Midbrain (tissue), 1 donor: ENCODE data around the gene NOPCHAP1.

Source experiments
- DNase-seq: peaks from one replicate; lab custom pipeline; 2025; lab: John Stamatoyannopoulos, UW

The NOPCHAP1 gene

GRCh38 chr12:105020241-105020962, 34.3 kb downstream of the NOPCHAP1 start:
- DNase-seq, result no peak

GRCh38 chr12:105024928-105025327, 38.8 kb downstream of the NOPCHAP1 start:
- no peak for DNase-seq

DNA sequence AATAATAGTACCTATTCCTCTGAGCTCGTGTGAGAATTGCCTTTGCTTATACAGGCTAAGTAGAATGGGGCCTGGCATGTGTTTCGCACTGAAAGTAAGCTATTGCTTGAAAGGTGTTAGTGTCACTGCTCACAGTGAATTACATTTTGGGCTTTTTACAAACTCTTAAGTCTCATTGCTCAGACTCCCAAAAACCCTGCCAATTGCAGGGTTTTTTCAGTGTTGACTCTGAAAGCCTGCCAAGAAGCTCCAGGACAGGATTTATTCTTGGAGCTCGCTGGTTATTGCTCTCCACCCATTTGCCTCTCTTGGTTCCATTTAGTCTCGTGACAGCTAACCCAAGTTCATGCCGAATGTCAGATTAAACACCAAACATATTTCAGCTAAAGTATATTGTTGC, 39.8 kb downstream of the NOPCHAP1 start:
- DNase-seq, result peak; percentile 60

DNA sequence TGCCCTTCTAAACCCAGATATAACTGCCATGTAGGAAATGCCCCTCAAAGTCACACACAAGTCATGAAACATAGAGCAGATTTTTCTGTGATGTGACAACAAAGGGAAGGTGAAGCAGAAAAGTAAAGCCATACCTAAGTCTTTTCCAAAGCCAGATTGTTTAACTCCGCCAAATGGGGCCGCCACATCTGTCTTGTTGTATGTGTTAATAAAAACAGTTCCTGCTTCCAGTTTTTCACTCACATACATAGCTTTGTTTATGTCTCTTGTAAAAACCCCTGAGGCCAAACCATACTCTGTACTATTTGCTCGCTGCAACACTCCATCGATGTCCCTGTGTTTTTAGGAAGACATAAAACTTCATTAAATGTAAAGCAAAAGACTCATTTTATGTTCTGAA, 40.3 kb downstream of the NOPCHAP1 start:
- DNase-seq, result no peak

DNA sequence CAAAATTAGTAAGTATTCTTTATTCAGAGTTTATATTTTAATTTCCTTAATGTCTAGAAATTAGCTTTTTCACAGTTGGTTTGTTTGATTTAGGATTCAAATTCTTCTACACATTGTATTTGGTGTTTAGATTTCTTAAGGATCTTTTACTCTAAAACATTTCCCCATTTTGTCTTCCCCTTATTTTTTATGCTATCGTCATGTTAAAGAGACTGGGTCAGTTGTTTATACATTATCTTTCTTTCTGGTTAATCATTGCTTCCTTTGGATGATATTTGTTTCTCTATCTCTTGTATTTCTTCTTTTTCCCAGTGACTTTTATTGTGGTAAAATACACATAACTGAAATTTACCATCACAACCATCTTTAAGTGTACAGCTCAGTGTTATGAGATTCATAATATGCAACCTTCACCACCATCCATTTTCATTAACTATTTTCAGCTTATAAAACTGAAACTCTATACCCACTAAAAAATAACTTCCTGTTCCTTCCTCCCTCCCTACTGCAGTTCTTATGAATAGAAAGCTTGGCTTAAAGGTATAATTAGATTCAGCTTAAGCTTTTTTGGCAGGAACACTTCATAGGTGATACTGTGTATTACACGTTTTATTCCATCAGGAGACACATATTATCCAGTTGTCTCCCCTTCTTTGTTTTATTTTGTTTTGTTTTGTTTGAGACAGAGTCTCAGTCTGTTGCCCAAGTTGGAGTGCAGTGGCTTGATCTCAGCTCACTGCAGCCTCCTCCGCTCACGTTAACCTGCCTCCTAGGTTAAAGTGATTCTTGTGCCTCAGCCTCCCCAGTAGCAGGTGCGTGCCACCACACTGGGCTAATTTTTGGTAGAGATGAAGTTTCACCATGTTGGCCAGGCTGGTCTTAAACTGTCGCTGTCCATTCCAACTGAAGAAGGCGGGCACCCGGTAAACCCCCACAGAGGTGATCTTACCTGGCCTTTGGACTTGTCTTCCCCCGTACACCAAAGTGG, 45.0 kb downstream of the NOPCHAP1 start:
- no peak for DNase-seq

GRCh38 chr12:105032703-105033357, 46.7 kb downstream of the NOPCHAP1 start:
- DNase-seq, result no peak

- DNase-seq, result no peak
These were observed 47.7 kb downstream of the NOPCHAP1 start for GRCh38 chr12:105033851-105034250.
